Measurements from ENCODE around the gene PRTN3.

Gene PRTN3

DNA sequence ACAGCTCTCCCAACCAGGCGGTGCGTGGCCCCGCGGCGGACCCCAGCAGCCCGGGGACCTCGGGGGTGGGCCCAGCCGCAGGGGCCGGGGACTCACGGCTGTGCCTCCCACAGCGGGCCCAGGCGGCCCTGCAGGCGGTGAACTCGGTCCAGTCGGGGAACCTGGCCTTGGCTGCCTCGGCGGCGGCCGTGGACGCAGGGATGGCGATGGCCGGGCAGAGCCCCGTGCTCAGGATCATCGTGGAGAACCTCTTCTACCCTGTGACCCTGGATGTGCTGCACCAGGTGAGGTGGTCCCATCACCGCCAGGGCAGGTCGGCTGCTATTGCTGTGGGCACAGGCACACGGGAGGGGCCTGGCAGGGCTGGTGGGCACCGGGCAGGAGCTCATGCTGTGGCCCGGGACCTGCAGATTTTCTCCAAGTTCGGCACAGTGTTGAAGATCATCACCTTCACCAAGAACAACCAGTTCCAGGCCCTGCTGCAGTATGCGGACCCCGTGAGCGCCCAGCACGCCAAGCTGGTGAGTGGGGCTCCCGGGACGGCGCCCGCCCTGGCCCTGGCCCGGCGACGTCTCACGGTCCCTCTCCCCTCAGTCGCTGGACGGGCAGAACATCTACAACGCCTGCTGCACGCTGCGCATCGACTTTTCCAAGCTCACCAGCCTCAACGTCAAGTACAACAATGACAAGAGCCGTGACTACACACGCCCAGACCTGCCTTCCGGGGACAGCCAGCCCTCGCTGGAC lies 36.2 kb upstream of the PRTN3 start:
- H3K27ac ChIP-seq (ENCODE audit: low read length), result no peak overlapping the region
- H3K79me2 ChIP-seq (ENCODE audit: low read length), result peaks cover 96% of the 10 kb centered on the region
- no peaks in the 10 kb centered on the region for H3K9me3 ChIP-seq (ENCODE audit: insufficient read depth, low read length)

DNA sequence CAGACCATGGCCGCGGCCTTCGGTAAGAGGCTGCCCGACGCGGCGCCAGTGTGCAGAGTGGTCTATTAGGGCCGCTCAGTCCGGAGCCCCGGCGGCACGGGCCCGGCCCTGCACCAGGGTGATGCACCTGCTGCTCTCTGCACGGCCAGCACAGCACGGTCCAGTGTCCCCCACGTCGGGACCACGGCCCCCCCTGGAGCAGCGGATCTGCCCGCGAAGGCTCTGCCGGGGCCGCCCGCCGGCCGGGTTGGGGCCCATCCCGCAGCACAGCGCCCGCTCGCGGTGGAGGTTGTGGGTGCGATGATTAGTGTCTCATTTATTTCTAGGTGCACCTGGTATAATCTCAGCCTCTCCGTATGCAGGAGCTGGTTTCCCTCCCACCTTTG lies 35.6 kb upstream of the PRTN3 start:
- Histone ChIP-seq H3K4me1 (ENCODE audit: low read length) (peaks cover 2% of the 10 kb centered on the region; the same call in 1 of the 2 replicates), H2AFZ (ENCODE audit: low read depth, low read length) (no peak overlapping the region), H3K9ac (ENCODE audit: low read length) (no peak overlapping the region), H3K4me2 (ENCODE audit: low read length) (no peak overlapping the region), H3K9me3 (ENCODE audit: insufficient read depth, low read length) (no peaks in the 10 kb centered on the region), H4K20me1 (ENCODE audit: insufficient read depth, low read length) (peaks cover 97% of the 10 kb centered on the region), H3K36me3 (replicated peaks; ENCODE audit: low read depth, low read length) (peaks cover 95% of the 10 kb centered on the region), H3K27me3 (ENCODE audit: low read depth, low read length) (no peaks in the 10 kb centered on the region), H3K27ac (ENCODE audit: low read length) (no peak overlapping the region), H3K79me2 (ENCODE audit: low read length) (peaks cover 94% of the 10 kb centered on the region), H3K4me3 (ENCODE audit: low read length) (no peak overlapping the region)
- no peak for TF ChIP-seq EZH2phosphoT487 (IDR thresholded peaks at IDR 0.05; ENCODE audit: low read depth)
- TF ChIP-seq, protein P1, sequence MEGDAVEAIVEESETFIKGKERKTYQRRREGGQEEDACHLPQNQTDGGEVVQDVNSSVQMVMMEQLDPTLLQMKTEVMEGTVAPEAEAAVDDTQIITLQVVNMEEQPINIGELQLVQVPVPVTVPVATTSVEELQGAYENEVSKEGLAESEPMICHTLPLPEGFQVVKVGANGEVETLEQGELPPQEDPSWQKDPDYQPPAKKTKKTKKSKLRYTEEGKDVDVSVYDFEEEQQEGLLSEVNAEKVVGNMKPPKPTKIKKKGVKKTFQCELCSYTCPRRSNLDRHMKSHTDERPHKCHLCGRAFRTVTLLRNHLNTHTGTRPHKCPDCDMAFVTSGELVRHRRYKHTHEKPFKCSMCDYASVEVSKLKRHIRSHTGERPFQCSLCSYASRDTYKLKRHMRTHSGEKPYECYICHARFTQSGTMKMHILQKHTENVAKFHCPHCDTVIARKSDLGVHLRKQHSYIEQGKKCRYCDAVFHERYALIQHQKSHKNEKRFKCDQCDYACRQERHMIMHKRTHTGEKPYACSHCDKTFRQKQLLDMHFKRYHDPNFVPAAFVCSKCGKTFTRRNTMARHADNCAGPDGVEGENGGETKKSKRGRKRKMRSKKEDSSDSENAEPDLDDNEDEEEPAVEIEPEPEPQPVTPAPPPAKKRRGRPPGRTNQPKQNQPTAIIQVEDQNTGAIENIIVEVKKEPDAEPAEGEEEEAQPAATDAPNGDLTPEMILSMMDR (IDR thresholded peaks at IDR 0.05; ENCODE audit: low read depth, low read length), result 0 out of 2 replicates have a peak, but pooled peaks have one; percentile 12

More for the DNA sequence above, 36.2 kb upstream of the PRTN3 start:
- Histone ChIP-seq H3K4me2 (ENCODE audit: low read length) (no peak overlapping the region), H2AFZ (ENCODE audit: low read depth, low read length) (no peak overlapping the region), H3K9ac (ENCODE audit: low read length) (no peak overlapping the region), H3K4me3 (ENCODE audit: low read length) (no peak overlapping the region), H3K27me3 (ENCODE audit: low read depth, low read length) (no peaks in the 10 kb centered on the region), H3K4me1 (ENCODE audit: low read length) (peaks cover 4% of the 10 kb centered on the region), H4K20me1 (ENCODE audit: insufficient read depth, low read length) (peaks cover 97% of the 10 kb centered on the region), H3K36me3 (replicated peaks; ENCODE audit: low read depth, low read length) (peaks cover 92% of the 10 kb centered on the region)
- TF ChIP-seq, protein P1 (IDR thresholded peaks at IDR 0.05; ENCODE audit: low read depth, low read length), result no peak
- no peak for TF ChIP-seq EZH2phosphoT487 (IDR thresholded peaks at IDR 0.05; ENCODE audit: low read depth)

DNA sequence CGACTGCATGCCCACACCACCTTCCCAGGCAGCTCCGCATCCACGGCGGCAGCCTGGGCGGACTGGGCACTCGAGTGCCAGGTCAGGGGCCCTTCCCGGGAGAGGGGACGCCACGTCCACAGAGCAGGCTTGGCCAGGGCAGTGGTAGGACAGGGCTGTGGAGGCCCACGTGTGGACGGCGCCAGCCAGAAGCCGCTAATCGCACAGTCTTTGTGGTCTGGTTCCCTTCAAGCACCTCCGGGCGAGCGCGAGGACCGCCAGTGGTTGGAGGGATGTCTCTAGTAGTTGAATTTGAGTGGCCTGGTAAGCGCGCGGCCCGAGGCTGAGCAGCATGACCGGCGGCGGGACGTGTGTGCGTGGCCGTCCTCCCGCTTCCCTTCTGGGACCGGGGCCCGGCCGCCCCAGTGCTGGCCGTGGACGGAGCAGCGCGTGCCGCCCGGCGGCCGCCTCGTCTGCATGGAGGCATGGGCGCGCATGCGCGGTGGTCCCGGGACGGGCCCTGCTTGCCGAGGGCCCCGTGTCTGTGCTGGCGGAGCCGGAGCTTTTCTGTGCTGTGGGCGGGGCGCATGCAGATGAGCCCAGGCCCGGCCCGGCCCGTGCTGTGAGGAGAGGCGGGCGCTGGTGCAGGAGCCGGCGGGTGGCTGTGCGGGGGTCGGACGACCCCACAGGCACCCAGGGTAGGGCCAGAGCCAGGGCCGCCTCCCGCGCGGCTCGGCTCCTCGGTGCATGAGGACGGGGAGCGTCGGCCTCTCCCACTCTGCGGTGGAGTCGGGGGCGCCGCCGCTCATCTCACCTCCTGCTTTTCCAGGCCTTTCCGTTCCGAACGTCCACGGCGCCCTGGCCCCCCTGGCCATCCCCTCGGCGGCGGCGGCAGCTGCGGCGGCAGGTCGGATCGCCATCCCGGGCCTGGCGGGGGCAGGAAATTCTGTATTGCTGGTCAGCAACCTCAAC lies 34.9 kb upstream of the PRTN3 start:
- no peak overlapping the region for H3K4me2 ChIP-seq (ENCODE audit: low read length)
- no peak overlapping the region for H3K9ac ChIP-seq (ENCODE audit: low read length)
- no peaks in the 10 kb centered on the region for H3K9me3 ChIP-seq (ENCODE audit: insufficient read depth, low read length)
- H3K27ac ChIP-seq (ENCODE audit: low read length), result no peak overlapping the region
- H3K36me3 ChIP-seq (replicated peaks; ENCODE audit: low read depth, low read length), result peaks cover 96% of the 10 kb centered on the region
- H2AFZ ChIP-seq (ENCODE audit: low read depth, low read length), result no peak overlapping the region
- H3K27me3 ChIP-seq (ENCODE audit: low read depth, low read length), result no peaks in the 10 kb centered on the region
- H3K79me2 ChIP-seq (ENCODE audit: low read length), result peaks cover 86% of the 10 kb centered on the region
- H3K4me3 ChIP-seq (ENCODE audit: low read length), result no peak overlapping the region
- H3K4me1 ChIP-seq (ENCODE audit: low read length), result no peaks in the 10 kb centered on the region
- peaks cover 97% of the 10 kb centered on the region for H4K20me1 ChIP-seq (ENCODE audit: insufficient read depth, low read length)
- no peak for TF ChIP-seq EZH2phosphoT487 (IDR thresholded peaks at IDR 0.05; ENCODE audit: low read depth)
- TF ChIP-seq, protein P1 (IDR thresholded peaks at IDR 0.05; ENCODE audit: low read depth, low read length), result no peak
